HuH-7.5 (cell line): ENCODE data around the gene CDH5.

Source experiments
- DNase-seq: peaks from one replicate; pipeline ENCODE4 v3.0.0; 2011; ENCODE audit warnings: low spot score

Gene CDH5

GRCh38 chr16:66353055-66353454 is 13.4 kb upstream of the CDH5 start:
- no peak for DNase-seq

DNA sequence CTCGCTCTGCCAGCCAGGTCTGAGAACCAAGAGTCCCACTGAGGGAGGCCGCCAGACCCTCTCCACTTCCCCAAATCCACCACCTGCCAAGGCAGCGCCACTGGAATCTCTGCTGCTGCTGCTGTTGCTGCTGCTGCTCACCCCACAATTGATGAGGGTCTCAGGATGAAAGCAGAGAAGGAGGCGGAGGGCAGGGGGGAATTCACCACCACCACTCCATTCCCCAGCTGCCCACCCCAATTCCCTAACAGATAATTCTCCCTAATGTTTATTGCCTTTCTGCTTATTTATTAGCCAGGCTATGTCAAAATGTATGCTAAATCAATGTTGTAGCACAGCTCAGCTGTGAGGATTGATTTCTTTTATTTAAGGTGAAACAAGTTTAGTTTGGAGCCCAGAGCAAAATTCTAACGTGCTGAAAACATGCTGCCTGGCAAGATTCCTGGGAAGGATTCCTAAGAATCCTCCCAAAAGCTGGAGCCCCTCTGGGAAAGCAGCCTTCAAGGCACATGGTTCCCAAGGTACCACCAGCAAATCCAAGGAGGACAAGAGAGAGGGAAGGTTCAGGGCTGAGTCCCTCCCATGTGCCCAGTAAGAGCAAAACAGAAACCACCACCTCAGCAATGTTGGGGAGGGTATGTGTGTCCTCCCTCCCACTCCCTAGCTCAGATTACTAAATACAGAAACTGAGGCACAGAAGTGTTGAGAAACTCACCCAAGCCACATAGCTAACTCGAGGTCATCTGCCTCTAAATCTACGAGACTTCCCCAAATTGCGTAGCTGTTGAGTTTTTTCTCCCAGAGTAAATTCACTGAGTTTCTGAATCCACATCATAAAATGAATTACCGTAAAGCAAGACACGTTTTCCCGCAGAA is 12.2 kb upstream of the CDH5 start:
- DNase-seq: no peak

GRCh38 chr16:66355526-66355925 is 11.0 kb upstream of the CDH5 start:
- DNase-seq: no peak

GRCh38 chr16:66357523-66357928 is 9.0 kb upstream of the CDH5 start:
- DNase-seq: peak; percentile 66

GRCh38 chr16:66358231-66358630 is 8.3 kb upstream of the CDH5 start:
- no peak for DNase-seq

DNA sequence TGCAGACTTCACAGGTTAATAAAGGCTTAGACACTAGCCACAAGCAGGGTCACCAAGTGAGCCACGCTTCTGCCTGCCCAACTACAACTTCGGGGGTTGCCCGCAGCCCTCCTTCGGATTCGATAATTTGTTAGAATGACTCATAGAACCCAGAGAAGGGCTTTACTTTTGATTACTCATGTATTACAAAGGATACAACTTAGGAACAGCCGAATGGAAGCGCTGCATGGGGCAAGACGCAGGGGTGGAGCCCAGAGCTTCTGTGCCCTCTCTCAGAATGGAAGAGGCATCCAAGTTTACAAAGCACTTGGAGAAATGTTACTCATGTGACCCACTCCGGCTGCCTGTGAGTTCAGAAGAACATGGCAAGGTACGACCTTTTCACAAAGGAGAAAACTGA is 7.5 kb upstream of the CDH5 start:
- DNase-seq: no peak

DNA sequence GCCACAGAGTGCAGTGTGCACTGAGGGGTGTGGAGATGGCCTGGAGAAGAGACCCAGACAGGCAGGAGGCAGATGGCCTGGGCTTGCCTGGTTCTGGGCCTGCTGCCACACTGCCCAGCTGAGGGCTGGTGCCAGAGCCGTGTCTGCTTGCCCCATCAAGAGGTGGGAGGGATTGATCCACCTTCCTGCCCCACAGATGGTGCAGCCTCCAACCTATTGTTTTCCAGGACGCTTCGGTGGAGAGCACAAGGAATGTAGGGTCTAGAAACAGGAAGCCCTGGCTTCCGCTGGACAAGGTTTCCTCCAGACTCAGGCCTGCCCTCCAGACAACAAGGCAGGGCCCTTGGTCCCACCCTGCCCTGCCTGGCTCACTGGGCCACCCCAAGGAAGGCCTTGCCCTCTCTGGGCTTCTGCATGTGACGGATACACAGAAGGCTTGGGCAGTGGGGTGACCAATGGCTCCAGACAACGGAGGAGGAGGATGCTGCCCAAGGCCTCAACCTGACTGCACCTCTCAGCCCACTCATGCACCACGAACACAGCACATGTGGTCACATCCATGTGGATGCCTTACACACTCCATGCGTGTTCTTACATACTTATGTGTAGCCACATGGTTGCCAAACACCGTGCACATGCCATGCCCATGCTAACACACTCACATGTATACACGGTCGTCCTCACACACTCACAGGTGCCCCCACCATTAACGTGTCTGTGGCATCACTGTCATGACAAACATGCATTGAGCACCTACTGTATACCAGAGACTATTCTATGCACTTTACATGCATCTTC is 6.5 kb upstream of the CDH5 start:
- no peak for DNase-seq

DNA sequence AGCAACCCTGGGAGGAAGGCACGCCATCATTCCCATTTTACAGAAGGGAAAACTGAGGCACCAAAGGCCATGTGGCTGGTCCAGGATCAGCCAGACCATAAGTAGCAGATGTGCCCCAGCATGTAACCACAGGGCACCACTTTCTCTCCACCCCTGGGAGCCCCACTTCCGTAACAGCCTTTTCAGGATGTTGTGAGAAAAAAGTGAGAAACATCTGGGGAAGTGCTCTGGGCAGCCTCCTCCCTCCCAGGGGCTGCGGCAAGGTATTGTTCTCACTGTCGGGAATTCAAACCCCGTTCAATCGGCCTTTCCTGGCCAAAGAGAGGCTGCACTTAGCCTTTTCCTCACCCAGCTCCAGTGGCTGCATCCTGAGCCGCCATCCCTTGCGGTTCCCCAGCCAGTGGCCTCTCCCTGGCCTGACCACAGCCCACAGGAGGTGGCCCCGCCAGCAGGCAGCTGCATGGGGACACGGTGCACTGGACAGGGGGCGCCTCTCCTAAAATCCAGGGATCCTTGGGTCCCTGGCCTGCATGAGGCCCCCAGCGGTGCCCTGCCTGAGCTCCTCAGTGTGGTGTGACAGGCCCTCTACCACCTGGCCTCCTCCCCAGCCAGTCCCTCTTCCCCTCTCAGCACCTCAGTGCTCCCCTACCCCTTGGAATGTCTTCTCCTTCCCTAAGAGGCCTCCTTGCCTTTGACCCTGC is 5.7 kb upstream of the CDH5 start:
- DNase-seq: no peak

- DNase-seq: no peak
Observed at GRCh38 chr16:66361604-66362135, 4.8 kb upstream of the CDH5 start.

GRCh38 chr16:66363211-66363777 is 3.2 kb upstream of the CDH5 start:
- DNase-seq: no peak

DNA sequence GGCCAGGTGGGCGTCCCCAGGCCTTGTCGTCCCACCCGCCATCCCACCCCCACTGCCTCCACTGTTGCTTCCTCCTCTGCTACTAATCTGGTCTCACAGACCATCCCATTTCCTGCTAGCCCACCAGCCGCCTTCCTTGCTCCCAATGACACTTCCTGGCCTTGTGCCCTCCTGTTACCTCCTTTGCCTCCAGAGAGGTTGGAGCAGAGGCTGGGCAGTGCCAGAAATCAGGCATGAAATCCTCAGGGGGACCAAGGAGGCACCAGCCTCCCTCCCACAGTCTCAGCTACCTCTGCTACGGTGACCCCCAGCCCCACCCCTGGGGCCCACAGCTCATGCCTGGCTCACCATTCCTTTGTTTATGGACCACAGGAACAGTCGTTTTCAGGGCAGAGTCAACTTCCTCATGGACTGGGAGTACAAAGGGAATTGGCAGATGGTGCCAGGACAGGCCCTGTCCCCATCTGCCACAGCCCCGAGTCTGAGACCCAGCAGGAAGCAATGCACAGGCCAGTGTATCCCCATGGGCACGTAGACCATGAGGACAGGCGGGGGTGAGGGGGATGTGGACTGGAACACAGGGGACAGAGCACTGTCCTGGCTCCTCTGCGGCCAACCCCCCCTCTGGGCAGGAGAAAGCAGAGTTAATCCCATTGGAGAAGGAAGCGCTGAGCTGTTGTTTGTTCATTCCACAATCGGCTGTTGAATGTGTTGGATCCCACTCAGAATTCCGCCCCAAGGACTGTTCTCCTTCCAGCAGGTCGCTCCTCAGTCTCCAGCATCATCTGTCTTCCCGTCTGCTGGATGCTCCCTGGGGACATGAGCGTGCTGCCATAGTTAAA is 2.2 kb upstream of the CDH5 start:
- DNase-seq: no peak

DNA sequence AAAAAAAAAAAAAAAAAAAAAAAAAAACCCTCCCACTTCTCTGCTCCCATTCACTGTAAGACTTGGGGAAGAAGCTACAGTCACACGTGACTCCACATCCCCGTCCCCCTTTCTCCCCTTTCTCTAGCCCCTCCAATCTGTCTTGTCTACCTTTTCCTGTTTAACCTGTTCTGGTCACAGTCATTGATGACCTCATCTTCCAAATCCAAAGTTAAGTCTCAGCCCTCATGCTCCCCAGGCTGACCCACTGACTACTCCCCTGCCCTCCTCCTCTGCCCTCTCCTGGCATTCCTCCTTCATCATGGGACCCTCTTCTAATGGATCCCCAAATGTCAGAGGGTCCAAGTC is 1.6 kb upstream of the CDH5 start:
- no peak for DNase-seq

- no peak for DNase-seq
Observed at GRCh38 chr16:66365651-66366050, 840 bp upstream of the CDH5 start.

DNA sequence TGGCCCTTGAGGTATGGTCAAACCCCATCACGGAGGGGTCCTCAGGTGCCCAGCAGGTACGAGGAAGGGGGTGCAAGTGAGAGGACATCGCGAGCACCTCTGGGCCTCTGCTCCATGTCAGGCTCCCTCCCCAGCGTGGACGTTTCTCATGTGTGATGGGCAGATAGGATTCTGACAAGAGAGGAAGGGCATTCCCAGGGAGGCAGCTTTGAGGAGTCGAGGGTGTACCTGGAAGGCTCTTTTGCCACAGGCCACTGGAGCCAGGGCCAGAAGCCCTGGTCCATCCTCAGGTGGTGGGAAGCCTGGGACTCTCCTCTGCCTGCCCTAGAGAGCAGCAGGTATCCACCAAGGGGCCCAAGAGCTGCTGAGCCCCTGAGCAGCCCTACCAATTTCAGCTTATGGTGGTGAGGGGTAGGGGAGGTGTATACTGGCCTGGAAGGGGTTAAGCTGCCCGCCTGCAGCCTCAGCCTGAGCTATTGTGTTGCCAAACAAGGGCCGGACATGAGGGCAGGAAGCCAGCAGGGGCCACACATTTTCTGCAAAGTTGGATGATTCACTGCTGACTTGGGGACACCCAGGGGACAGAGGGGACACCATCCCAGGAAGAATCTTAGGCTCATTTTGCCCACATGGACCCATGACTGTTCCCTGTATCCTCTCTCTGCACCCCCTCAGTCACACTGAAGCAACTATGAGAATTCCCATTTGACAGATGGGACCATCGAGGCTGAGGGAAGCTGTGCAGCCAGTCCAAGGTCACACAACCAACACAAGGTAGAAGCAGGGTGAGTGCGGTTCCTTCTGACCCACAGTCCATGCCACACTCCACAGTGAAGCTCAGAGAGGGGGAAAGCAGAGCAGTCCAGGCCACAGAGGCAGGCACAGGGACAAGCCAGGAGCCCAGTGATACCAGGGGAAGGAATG is 1.7 kb downstream of the CDH5 start:
- DNase-seq: no peak

DNA sequence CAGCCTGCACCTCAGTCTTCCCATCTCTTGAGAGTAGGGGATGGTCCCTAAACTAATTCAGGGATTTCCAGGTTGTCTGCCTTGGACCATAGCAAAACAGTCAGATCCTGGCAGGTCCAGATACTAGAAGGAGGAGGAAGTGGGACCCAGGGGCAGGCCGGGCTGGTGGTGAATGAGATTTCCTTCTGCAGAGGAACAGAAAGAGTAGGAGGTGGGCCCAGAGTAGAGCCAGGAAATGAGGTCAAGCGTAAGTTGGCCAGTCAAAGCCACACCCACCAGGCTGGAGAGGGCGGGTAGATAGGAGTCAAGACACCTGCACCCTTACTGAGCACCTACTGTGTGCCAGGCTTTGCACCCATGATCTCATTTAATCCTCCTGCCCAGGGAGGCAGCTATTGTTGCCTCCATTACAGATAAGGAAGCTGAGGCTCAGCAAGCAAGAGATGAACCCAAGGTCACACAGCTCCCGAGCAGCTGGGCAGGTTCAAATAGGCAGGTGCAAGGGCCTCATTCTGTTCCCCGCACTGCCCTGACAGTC is 2.6 kb downstream of the CDH5 start:
- no peak for DNase-seq

GRCh38 chr16:66370786-66371684 is 4.5 kb downstream of the CDH5 start:
- DNase-seq: no peak

- no peak for DNase-seq
Observed at GRCh38 chr16:66372078-66372897, 5.8 kb downstream of the CDH5 start.

GRCh38 chr16:66372898-66373155 is 6.3 kb downstream of the CDH5 start:
- DNase-seq: no peak
